ENCODE data around the gene PREX1.
"Not testable (repeated sequence)": the region's sequence is repeated elsewhere in the genome, so short reads cannot be mapped to it uniquely, and the experiment has no call there.

PREX1 gene, protein sequence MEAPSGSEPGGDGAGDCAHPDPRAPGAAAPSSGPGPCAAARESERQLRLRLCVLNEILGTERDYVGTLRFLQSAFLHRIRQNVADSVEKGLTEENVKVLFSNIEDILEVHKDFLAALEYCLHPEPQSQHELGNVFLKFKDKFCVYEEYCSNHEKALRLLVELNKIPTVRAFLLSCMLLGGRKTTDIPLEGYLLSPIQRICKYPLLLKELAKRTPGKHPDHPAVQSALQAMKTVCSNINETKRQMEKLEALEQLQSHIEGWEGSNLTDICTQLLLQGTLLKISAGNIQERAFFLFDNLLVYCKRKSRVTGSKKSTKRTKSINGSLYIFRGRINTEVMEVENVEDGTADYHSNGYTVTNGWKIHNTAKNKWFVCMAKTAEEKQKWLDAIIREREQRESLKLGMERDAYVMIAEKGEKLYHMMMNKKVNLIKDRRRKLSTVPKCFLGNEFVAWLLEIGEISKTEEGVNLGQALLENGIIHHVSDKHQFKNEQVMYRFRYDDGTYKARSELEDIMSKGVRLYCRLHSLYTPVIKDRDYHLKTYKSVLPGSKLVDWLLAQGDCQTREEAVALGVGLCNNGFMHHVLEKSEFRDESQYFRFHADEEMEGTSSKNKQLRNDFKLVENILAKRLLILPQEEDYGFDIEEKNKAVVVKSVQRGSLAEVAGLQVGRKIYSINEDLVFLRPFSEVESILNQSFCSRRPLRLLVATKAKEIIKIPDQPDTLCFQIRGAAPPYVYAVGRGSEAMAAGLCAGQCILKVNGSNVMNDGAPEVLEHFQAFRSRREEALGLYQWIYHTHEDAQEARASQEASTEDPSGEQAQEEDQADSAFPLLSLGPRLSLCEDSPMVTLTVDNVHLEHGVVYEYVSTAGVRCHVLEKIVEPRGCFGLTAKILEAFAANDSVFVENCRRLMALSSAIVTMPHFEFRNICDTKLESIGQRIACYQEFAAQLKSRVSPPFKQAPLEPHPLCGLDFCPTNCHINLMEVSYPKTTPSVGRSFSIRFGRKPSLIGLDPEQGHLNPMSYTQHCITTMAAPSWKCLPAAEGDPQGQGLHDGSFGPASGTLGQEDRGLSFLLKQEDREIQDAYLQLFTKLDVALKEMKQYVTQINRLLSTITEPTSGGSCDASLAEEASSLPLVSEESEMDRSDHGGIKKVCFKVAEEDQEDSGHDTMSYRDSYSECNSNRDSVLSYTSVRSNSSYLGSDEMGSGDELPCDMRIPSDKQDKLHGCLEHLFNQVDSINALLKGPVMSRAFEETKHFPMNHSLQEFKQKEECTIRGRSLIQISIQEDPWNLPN (N-terminal part only)

DNA sequence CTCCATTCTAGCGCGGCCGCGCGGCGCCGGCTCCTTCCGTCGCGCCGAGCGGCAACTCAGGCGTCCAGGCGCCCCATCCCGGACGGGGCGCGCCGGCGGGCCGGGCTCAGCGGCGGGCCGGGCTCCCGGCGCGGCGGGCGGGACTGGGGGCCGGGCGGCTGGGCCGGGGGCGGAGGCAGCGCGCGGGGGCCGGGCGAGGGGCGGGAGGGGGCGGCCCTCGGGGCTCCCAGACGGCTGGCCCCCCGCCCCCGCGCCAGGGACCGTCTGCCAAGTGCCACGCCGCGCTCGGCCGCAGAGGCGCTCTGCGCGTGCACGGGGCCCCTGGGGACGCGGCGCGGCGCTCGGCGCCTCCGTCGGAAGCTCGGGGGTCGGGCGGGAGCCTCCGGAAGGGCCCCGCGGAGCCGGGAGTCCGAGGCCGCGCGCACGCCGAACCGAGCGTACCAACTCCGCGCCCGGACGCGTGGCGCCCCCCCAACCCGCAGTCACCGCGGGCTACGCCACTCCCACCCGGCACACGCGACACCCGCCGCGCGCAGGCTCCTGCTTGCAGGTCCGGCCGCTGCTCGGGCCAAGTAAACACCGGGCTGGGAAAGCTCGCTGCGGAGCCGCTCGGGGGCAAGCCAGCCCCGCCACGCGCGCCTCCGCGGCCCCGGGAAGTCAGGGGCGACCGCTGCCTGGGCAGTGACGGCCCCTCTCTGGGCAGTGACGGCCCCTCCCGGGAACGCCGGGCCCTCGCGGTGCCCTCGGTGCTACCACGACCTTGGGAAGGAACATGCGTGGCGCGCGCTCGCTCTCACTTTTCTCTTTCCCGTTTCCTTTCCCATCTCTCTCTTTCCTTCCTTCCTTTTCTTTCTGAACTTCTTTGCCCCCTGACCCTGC, at the start of gene PREX1:
PREX1 (minus strand) TSS at position 145 of the 879 bp plus-strand sequence; CDS start at position 6, 139 bp downstream.
- DNase-seq, result peak; percentile 67 to 80

DNA sequence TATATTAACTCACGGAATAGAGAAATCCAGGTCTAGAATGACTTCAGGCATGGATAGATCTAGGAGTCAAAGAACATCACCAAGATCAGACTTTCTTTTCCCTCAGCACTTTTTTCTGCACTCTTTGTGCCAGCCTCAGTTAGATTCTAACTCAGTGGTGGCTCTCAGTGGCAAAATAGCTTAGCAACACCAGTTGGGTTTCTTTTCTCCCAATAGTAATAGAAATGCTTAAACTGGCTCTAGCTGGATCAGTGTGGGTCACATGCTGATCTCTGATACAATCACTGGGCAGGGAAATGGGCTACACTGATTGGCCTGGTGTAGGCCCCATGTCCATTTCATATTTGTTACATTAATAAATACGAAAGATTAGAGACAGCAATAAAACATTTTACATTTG, 49.5 kb upstream of the PREX1 start:
- no peak for DNase-seq

DNA sequence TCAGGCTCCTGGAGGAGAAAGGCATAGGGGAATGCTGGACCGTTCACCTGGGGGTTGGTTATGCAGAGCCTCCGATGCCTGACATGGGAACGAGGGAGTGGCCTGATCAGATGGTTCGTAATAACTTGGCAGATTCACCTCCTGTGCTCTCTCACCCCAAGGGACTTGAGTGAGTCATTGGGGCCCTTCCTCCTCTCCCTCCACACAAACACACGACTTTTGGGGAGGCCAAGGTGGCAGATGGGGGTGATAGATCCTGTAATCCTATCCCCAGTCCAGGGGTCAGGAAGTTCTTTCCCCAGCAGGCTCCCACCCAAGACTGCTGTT, 48.1 kb upstream of the PREX1 start:
- no peak for DNase-seq

DNA sequence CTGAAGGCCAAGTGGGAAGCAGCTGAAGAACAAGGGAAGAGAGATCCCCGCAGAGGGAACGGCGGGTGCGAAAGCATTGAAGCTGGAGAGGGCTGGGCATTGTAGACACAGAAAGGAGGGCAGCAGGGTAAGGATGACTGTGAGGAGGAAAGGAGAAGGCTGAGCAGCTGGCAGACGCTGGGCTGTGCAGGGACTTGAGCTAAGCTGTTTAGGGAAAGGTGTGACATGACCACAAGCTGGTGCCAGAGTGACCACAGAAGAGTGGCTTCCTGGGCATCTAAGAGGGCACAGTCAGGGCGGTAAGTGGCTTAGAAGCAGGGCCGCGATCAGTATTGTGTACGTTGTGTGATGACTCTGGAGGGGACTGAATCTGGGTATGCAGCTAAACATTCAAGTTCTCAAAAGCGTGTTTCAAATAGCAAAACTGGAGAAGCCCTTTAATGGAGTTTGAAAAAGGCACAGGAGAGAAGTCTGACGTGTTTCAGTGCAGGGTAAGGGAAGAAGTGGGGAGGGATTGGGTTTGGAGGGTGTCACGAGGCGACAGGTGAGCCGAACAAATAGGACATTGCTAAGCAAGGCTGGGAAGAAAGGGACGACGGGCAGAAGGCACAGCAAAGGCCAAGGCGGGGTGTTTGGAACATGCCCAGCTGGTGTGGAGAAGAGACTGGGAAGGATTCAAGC, 47.6 kb upstream of the PREX1 start:
- DNase-seq, result no peak

DNA sequence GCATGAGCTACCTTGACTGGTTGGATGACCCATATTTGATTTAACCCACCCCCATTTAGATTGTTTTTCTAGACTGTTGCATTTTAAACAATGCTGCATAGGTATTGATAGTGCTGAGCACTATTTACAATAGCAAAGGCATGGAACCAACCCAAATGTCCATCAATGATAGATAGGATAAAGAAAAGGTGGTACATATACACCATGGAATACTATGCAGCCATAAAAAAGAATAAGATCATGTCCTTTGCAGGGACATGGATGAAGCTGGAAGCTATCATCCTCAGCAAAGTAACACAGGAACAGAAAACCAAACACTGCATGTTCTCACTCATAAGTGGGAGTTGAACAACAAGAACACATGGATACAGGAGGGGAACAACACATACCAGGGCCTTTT, 41.6 kb upstream of the PREX1 start:
- not testable (repeated sequence) for DNase-seq

DNA sequence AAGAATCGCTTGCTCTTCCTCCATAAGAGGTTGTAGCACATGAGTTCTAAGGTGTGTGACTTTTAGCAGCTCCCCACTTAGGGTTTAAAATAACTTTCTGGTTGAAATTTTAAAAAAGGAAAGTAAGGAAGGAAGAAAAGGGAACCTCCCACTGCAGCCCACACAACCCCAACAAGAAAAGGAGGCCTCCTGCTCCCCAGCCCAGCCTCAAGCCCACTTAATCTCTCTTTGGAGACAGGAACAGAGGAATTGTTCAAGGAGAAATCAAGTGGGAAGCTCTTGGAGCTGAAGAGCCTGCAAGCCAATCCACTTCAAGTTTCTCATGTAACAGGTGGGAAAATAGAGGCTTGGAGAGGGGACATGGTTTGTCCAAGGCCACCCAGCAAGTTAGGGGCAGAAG, 39.1 kb upstream of the PREX1 start:
- DNase-seq, result peak in 1 of 2 donors; percentile 29

DNA sequence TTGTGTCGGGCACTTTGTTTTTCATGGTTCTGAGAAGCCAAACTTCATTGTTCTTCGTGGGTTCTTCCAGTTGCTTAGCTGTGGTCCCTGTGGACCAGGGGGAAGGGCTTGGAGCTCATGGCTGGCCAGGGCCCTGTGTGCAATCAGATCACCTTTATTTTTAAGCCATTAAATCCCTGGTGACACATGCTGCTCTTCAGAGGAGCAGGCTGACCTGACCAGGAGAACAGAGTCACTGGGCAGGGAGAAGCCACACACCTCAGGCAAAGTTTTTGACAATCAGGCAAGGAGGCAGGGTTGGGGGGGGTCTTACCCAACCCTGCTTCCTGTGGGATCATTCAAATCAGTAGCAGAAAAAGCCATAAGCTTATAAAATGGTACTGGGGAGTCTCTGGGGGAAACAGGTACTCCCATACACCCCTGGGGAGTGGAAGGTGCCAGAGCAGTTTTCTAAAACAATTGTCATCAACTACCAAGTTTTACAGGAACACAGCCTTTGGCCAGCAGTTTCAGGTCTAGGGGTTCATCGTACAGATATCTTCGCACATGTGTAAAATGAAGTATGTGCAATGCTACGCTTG, 37.0 kb upstream of the PREX1 start:
- no peak for DNase-seq

DNA sequence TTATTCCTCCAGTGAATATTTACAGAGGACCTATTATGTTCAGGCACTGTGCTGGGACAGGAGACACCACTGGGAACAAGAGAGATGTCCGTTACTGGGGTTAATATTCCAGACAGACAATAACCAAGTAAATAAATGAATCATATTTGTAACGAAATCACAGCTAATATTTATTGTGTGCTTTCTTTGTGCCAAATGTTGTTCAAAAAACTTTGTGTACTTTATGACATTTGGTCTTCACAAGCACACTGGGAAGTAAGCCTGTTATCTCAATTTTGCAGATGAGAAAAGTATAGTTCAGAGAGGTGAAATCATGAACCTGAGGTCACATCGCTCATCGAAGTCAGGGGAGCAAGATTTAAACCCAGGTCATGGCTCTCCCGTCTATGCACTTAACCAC, 36.5 kb upstream of the PREX1 start:
- DNase-seq, result no peak

DNA sequence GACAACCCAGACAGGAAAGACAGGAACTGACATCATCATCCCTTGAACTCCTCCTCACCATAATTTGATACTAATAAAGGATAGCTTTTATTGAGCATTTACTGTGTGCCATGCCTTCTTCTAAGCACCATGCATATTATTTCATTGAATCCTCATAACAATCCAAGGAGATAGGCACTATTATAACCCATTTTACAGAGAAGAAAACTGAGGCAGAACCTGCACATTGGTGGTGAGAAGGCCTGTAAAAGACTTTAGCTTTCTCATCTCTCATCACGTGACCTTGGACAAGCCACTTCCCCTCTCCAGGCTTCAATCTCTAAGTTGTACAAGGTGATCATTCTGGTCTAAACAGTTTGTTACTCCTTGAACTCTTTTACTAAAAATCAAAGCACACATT, 34.5 kb upstream of the PREX1 start:
- DNase-seq, result no peak

DNA sequence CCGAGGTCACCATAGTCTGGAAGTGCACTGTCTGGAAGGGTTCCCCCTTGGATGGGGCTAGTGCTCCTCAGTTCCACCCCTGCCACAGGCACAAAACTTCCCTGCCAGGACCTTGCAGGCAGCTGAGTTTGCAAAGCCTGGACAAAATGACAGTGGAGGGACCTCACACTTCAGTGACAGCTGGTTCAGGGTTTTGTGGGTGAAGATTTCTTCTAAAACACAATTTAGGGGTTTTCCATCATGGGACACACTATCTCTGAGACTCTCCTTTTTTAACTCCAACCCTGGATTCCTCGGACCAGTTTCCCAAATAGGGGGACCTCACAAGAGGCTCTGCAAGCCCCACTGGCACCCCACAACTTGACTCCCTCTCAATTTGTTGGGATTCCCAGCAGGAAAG, 33.6 kb upstream of the PREX1 start:
- DNase-seq, result no peak

DNA sequence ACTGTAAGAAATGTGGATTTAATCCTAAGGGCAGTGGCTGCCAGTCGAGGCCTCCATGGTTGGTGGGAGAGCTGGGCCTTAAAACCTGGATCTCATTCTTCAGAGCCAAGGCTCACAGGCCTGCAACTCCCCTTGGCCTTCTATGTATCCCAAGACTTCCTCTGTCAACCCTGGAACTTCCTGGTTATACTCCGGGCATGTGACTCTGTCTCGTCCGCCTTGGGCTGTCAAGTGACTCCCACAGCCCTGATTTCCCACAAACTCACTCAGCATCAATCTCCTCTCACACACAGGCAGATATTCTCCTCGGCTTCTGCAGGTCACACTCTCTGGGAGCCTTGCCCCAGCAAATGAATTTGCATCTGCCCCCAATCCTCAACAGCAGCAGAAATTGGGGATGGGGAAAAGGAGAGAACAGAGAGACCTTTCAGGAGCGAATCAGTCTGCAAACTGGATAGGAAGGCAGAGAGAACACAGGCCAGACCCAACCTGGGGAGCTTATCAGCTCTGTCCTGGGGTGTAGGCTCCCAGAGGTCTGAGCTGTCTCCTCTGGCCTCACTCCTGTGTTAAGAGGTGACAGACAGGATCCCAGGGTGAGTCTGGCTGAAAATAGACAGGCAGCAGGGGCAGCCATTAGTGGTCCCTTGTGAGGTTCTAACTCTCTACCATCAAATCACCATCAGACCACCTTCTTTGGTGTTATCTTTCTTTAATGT, 30.4 kb upstream of the PREX1 start:
- DNase-seq, result peak; percentile 77 to 95

DNA sequence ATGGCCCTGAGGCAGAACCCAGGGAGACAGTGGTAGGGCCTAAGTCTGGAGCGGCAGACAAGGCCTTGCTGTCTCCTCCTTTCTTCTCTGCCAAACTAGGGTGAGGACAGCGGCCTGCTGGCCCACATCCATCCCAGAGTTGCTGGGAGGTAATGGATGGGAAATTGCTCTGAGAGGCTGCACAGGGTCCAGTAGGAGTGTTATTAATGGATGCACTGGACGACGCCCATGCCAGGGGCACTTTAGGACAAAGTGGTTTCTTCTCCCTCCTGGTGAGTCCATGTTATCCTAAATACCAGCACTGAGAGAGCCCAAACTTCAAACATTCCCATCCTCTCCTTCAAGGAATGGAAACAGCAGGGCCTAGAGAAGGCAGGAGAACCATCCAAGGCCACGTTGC, 28.3 kb upstream of the PREX1 start:
- DNase-seq, result no peak

DNA sequence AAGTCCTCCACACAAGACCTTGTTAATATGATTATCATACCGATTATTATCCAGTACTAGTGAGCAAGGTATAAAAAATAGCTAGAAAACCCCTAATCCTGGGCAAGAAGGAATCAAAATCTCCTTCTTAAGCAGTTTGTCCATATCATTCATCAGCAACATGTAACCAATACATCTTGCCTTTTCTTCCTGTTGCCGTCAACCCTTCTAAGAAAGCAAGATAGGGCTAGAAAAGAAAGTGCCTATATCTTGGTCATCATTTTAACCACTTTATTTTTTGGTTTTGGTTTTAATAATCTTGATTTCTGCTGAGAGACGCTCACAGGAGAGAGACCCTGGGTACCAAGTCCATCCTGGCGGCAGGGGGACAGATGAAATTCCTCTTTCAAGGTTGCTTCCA, 27.2 kb upstream of the PREX1 start:
- no peak for DNase-seq

DNA sequence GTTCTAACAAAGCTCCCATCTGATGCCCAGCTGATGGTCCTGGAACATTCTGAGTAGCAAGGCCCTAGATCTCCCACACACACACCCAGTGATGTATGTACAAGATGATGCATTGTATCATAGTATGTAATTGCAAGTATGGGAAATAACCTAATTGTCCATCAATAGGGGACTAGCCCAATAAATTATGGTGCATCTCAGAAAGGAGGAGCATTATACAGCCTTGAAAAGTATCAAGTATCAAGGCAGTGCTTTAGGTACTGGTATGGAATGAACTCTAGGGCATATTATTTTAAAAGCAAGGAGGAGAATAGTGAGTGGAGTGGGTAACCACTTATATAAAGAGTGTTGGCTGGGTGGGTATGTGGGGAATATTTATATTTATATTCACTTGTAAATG, 24.8 kb upstream of the PREX1 start:
- DNase-seq, result no peak

DNA sequence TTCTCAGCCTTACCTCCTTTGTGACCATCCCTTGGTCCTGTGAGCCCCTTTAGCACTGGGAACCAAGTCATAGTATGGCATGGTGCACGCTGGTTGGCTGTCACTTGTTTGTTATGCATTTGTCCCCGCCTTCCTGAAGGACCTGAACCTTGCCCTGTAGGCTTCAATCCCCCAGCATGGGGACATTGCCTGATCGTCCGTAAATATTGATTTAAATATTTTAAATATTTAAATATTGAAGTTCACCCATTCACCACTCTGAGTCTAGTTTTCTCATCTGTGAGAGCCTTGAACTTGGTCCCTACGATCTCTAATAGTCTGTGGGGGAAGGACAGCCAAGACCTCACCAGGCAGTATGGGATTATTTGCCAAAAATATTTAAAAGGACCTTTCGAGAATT, 23.8 kb upstream of the PREX1 start:
- no peak for DNase-seq

DNA sequence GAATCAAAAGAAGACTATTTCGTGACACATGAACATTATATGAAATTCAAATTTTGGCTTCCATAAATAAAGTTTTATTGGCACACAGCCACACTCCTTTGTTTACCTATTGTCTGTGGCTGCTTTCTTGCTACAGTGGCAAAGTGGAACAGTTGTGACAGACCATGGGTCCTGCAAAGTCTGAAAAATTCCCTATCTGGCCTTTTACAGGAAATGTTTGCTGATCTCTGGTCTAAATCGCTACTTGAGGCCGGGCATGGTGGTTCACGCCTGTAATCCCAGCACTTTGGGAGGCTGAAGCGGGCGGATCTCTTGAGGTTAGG, 23.1 kb upstream of the PREX1 start:
- DNase-seq, result no peak

DNA sequence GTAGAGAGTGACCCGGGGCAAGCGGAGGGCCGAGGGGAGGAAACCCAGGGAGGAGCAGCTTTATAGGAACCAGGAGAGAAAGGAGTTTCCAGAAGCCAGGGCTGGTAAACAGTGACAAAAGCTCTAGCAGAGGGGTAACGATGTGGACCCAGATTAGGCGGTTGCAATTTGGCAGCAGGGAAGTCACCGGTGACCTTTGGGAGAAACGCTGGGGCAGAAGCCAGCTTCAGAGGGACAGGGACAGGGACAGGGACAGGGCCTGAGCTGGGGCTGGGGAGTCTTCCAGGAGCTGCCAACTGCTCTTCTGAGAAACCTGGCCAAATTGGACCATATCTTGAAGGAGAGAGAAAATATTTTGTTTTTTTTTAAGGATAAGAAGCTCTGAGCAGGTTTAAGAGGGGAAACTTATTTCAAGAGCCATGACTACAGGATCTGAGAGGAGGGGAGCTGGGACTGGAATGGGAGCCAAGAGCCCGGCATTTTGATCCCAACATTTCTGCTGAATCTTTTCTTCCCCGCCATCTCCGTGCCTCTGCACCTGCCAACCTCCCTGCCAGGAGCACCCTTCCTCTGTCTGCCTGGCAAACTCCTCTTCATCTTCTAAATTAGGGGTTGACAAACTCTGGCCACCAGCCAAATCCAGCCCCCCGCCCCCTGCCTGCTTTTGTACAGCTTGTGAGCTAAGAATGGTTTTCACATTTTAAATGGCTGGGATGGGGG, 22.6 kb upstream of the PREX1 start:
- no peak for DNase-seq

DNA sequence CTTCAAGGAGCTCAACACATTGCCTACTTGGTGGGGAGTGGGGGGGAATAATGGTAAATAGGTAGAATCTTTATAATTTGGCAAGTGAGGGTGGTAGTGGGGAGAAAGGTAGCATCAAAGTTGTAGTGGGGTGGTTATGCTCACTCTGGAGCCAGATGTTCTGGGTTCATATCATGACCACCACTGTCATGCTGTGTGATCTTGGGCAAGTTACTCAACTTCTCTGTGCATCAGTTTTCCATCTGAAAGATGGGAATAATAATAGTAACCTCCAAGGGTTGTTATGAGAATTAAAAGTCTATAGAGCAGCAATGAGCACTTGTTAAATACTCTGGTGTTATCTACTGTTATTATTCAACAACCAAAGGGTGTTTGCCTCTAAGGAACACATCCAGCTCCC, 22.0 kb upstream of the PREX1 start:
- no peak for DNase-seq

DNA sequence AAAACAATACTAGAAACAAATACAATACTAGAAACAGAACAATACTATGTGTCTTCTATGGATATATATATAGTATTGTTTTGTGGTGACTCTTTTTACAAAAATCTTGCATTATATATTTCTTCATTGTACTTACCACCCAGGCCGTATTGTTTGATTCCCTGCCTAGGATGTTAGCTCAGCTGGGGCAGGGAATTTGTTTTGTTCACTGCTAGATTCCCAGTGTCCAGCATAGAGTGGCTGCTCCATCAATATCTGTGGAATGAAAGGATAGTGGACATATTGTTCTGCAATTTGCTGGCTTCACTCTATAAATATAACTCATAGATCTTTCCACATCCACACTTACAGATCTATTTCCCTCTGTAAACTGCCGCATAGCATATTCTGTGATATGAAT, 21.5 kb upstream of the PREX1 start:
- DNase-seq, result no peak
